HCT116 (cell line): ENCODE measurements around the gene CDKAL1. TPM values are rescaled to one million over a fixed set of nuclear protein-coding genes. Genes with fewer than 3 reads are reported as not detected.
"Not testable (repeated sequence)": the region's sequence is repeated elsewhere in the genome, so short reads cannot be mapped to it uniquely, and the experiment has no call there.

Experiments
- ATAC-seq: fragments of 200-7000 bp; cut with Tn5 transposase; 2 replicates; pipeline ENCODE4 v1.9.1; 2020; ENCODE audit warnings: mild to moderate bottlenecking, moderate library complexity
- BruUV-seq: library from RNA; stranded (reverse); fragments of 400-500 nt; replicated peaks from 2 replicates; lab custom pipeline; 2021; lab: Mats Ljungman, UMichigan
- CTCF ChIA-PET: fragments of 300-600 bp; sonication (Branson Sonifier 250); formaldehyde crosslinking; loops from one replicate; lab custom pipeline; 2021; ENCODE audit warnings: antibody characterized with exemption; lab: Charles Lee
- POLR2A ChIA-PET: fragments of 300-600, 350-600 bp; sonication (Branson Sonifier 250); formaldehyde crosslinking; loops from one replicate; lab custom pipeline; 2021; ENCODE audit warnings: antibody characterized with exemption; lab: Charles Lee
- RAD21 ChIA-PET, 2 experiments: fragments of 300-600 bp; sonication (Branson Sonifier 250); formaldehyde crosslinking; loops; one replicate each; lab custom pipeline; 2023; ENCODE audit warnings: low total read pairs in 2 of 2; ENCODE audit not compliant: uncharacterized antibody in 2 of 2, unreplicated experiment in 2 of 2, low non-redundant PET in 1 of 2; lab: Charles Lee
- DNase-seq: peaks from one replicate; pipeline ENCODE4 v3.0.0-alpha.2; 2010; ENCODE audit warnings: low read depth, low spot score
- H2AFZ ChIP-seq: fragments of 200-600 bp; shearing (Covaris generic), sonication (generic); 2 replicates; pipeline ENCODE4 v1.6.1; 2017; ENCODE audit warnings: low read depth, mixed run types, mixed read lengths, antibody characterized with exemption, low read length; ENCODE audit not compliant: poor library complexity, severe bottlenecking
- H3K27ac ChIP-seq: 2 replicates; pipeline ENCODE4 v1.5.1; 2012; ENCODE audit warnings: low read depth, low read length
- H3K27me3 ChIP-seq: fragments of 200-600 bp; sonication (generic); 2 replicates; pipeline ENCODE4 v1.6.1; 2016; ENCODE audit warnings: mixed run types, low read length, mixed read lengths; ENCODE audit not compliant: insufficient read depth
- H3K36me3 ChIP-seq, 2 experiments: fragments of 200-500 bp in 1 of 2; fragments of 200-600 bp in 1 of 2; sonication (Bioruptor generic) in 1 of 2; sonication (generic) in 1 of 2; 2 replicates each; pipeline versions ENCODE4 v1.5.1 to v1.6.1; 2014 to 2016; ENCODE audit warnings: low read length in 2 of 2, inconsistent platforms in 1 of 2, mixed read lengths in 1 of 2, mixed run types in 1 of 2; ENCODE audit not compliant: insufficient read depth in 2 of 2, control insufficient read depth in 1 of 2
- H3K4me1 ChIP-seq, 2 experiments: fragments of 200-600 bp in 1 of 2; sonication (generic) in 1 of 2; 2 replicates each; pipeline versions ENCODE4 v1.5.1 to v1.6.1; 2012 to 2017; ENCODE audit warnings: low read length in 2 of 2, inconsistent platforms in 1 of 2, mild to moderate bottlenecking in 1 of 2, mixed read lengths in 1 of 2, mixed run types in 1 of 2, moderate library complexity in 1 of 2; ENCODE audit not compliant: insufficient read depth in 2 of 2, control insufficient read depth in 1 of 2
- H3K4me2 ChIP-seq: fragments of 200-600 bp; sonication (generic); 2 replicates; pipeline ENCODE4 v1.6.1; 2017; ENCODE audit warnings: mixed run types, low read length, mixed read lengths
- H3K4me3 ChIP-seq, 2 experiments: fragments of 200-600 bp in 1 of 2; sonication (generic) in 1 of 2; replicated peaks in 1 of 2; 2 replicates each; pipeline ENCODE4 v1.5.1; 2011 to 2016; ENCODE audit warnings: low read length in 2 of 2, control low read depth in 1 of 2, low read depth in 1 of 2, mild to moderate bottlenecking in 1 of 2, mixed read lengths in 1 of 2, mixed run types in 1 of 2
- H3K79me2 ChIP-seq: fragments of 200-600 bp; sonication (generic); 2 replicates; pipeline ENCODE4 v1.6.1; 2017; ENCODE audit warnings: mild to moderate bottlenecking, mixed run types, low read length, moderate library complexity, mixed read lengths; ENCODE audit not compliant: insufficient read depth
- H3K9ac ChIP-seq: fragments of 200-600 bp; sonication (generic); 2 replicates; pipeline ENCODE4 v1.6.1; 2016; ENCODE audit warnings: low read length, mixed read lengths
- H3K9me2 ChIP-seq: fragments of 200-600 bp; sonication (generic), shearing (Covaris generic); 2 replicates; pipeline ENCODE4 v1.6.1; 2017; ENCODE audit warnings: mixed run types, mild to moderate bottlenecking, moderate library complexity; ENCODE audit not compliant: insufficient read depth
- H3K9me3 ChIP-seq, 2 experiments: fragments of 200-500 bp in 1 of 2; fragments of 200-600 bp in 1 of 2; sonication (Bioruptor generic) in 1 of 2; sonication (generic) in 1 of 2; 2 replicates each; pipeline ENCODE4 v1.6.1; 2014 to 2017; ENCODE audit warnings: low read length in 2 of 2, mixed read lengths in 2 of 2, inconsistent platforms in 1 of 2, low read depth in 1 of 2, mild to moderate bottlenecking in 1 of 2, mixed run types in 1 of 2, moderate library complexity in 1 of 2; ENCODE audit not compliant: control insufficient read depth in 1 of 2, insufficient read depth in 1 of 2
- H4K20me1 ChIP-seq: fragments of 200-600 bp; sonication (generic), shearing (Covaris generic); 2 replicates; pipeline ENCODE4 v1.6.1; 2017; ENCODE audit warnings: mixed run types, mild to moderate bottlenecking, moderate library complexity; ENCODE audit not compliant: insufficient read depth
- EGR1 ChIP-seq: IDR thresholded peaks from 2 replicates; pipeline ENCODE4 v1.6.1; 2012; ENCODE audit warnings: low read depth
- SIN3A ChIP-seq: IDR thresholded peaks from 2 replicates; pipeline ENCODE4 v1.6.1; 2012; ENCODE audit warnings: low read depth
- SP1 ChIP-seq: IDR thresholded peaks from 2 replicates; pipeline ENCODE4 v1.6.1; 2012; ENCODE audit warnings: low read depth
- ZBTB33 ChIP-seq: IDR thresholded peaks from 2 replicates; pipeline ENCODE4 v1.6.1; 2011; ENCODE audit warnings: mild to moderate bottlenecking, low read length, moderate library complexity; ENCODE audit not compliant: insufficient replicate concordance; ENCODE audit errors: extremely low read depth
- intact Hi-C: fragments of 100-400 bp; cut with micrococcal nuclease; formaldehyde crosslinking; loops from 2 replicates; pipeline ENCODE4 v1.10.0; 2022
- total RNA-seq: library from RNA; stranded (reverse); gene quantifications from one replicate; pipeline ENCODE4 v1.2.1, GENCODE V29; 2021; ENCODE audit not compliant: unreplicated experiment

The CDKAL1 gene
- total RNA-seq, 1 experiment from 2014 or later, result 14.9 TPM

- CTCF ChIA-PET, result no interaction called here
- intact Hi-C loops, result no loop called here
- Histone ChIP-seq H3K36me3 (no peaks in the 10 kb centered on the region), H2AFZ (no peak overlapping the region)
- TF ChIP-seq SP1, result no peak
- no peak for TF ChIP-seq SIN3A
- TF ChIP-seq ZBTB33, result no peak
- TF ChIP-seq EGR1, result no peak
- TF ChIP-seq, all 23 proteins: peak for 0
- Histone ChIP-seq H3K9me3 (no peaks in the 10 kb centered on the region), H4K20me1 (no peaks in the 10 kb centered on the region), H3K27me3 (no peaks in the 10 kb centered on the region), H3K9ac (no peak overlapping the region), H3K4me1 (no peaks in the 10 kb centered on the region), H3K27ac (no peak overlapping the region), H3K79me2 (no peaks in the 10 kb centered on the region), H3K4me3 (no peak overlapping the region), H3K9me2 (no peaks in the 10 kb centered on the region), H3K4me2 (no peak overlapping the region)
- DNase-seq (no peak), ATAC-seq (no peak)
- no TSS peak for BruUV-seq
- POLR2A ChIA-PET, result no interaction called here
- RAD21 ChIA-PET, result no interaction called here
These were observed 557.2 kb downstream of the CDKAL1 start for GRCh38 chr6:21091411-21091810.

GRCh38 chr6:21092231-21092772 is 558.0 kb downstream of the CDKAL1 start:
- POLR2A ChIA-PET, H3K9me3 ChIP-seq, H3K36me3 ChIP-seq, H2AFZ ChIP-seq, DNase-seq, H3K4me2 ChIP-seq, intact Hi-C loops, H3K27me3 ChIP-seq, CTCF ChIA-PET, H3K79me2 ChIP-seq, H3K27ac ChIP-seq, H3K4me1 ChIP-seq, ATAC-seq, H3K4me3 ChIP-seq, H3K9ac ChIP-seq, BruUV-seq, RAD21 ChIA-PET, H4K20me1 ChIP-seq, H3K9me2 ChIP-seq: not testable (repeated sequence)
